Measurements from ENCODE around the gene PSMC4. TPM values are rescaled to one million over a fixed set of nuclear protein-coding genes. Genes with fewer than 3 reads are reported as not detected.

PSMC4 gene
- total RNA-seq, 1 donor from 2014 or later: 74.9 TPM

- no peak for DNase-seq (ENCODE audit: extremely low spot score in 2 of 2)
- H3K9me3 ChIP-seq: peaks cover 37% of the 10 kb centered on the region
- no peak overlapping the region for H3K27ac ChIP-seq
- no peaks in the 10 kb centered on the region for H3K4me1 ChIP-seq
- intact Hi-C loops (cut with DNase I): no loop called here
- no peaks in the 10 kb centered on the region for H3K36me3 ChIP-seq
- no peak overlapping the region for H3K4me3 ChIP-seq
- TF ChIP-seq POLR2A (IDR thresholded peaks at IDR 0.05) (no peak), POLR2AphosphoS5 (IDR thresholded peaks at IDR 0.05; ENCODE audit: insufficient read depth in 1 of 2, low read depth in 1 of 2) (no peak), CTCF (IDR thresholded peaks at IDR 0.05) (no peak)
- H3K27me3 ChIP-seq: no peaks in the 10 kb centered on the region
These were observed 53.0 kb downstream of the PSMC4 start for GRCh38 chr19:40023969-40024368.

DNA sequence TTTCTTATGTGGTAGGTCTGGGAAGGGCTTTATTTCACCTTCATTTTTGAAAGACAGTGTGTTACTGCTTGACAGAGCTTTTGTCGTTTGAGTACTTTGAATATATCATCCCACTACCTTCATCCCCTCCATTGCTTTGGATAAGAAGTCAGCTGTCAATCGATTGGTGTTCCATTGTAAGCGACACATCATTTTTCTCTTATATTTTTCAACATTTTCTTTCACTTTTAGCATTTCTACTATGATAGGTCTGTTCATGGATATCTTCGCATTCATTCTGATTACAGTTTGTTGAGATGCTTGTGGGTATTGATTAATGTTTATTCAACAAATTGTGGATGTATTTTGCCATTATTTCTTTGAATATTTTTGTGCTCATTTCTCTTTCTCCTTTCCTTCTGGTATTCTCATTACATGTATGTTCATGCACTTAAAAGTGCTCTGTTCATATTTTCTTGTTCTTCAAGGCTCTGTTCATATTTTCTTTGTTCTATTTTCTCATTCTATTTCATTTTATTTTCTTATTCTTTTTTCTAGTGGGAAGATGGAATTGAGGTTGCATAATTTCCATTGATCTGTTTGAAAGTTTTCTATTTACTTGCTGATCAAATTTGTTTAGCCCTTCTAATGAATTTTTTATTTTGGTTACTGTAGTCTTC lies 55.1 kb downstream of the PSMC4 start:
- H3K27ac ChIP-seq: no peak overlapping the region
- intact Hi-C loops (cut with DNase I): no loop called here

DNA sequence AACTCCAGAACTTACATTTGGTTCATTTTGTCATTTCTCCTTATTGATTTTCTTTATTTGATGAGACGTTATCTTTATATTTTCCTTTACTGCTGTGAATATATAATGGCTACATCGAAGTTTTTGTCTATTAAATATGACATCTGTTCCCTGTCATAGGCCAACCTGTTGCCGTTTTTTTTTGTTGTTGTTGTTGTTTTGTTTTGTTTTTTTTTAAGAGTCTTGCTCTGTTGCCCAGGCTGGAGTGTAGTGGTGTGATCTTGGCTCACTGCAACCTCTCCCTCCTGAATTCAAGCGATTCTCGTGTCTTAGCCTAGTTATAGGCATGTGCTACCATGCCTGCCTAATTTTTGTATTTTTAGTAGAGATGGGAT lies 55.6 kb downstream of the PSMC4 start:
- no peak for DNase-seq (ENCODE audit: extremely low spot score in 2 of 2)
- no peak overlapping the region for H3K4me3 ChIP-seq
- H3K27ac ChIP-seq: no peak overlapping the region
- H3K36me3 ChIP-seq: peaks cover 0 to 4% of the 10 kb centered on the region in 2 donors
- H3K4me1 ChIP-seq: no peaks in the 10 kb centered on the region
- peaks cover 61% of the 10 kb centered on the region for H3K9me3 ChIP-seq
- intact Hi-C loops (cut with DNase I): no loop called here
- H3K27me3 ChIP-seq: no peaks in the 10 kb centered on the region
- TF ChIP-seq POLR2A (IDR thresholded peaks at IDR 0.05) (no peak), CTCF (IDR thresholded peaks at IDR 0.05) (no peak), POLR2AphosphoS5 (IDR thresholded peaks at IDR 0.05; ENCODE audit: insufficient read depth in 1 of 2, low read depth in 1 of 2) (no peak)

More for the DNA sequence above, 55.1 kb downstream of the PSMC4 start:
- no peak for TF ChIP-seq POLR2AphosphoS5 (IDR thresholded peaks at IDR 0.05; ENCODE audit: insufficient read depth in 1 of 2, low read depth in 1 of 2)
- TF ChIP-seq POLR2A (IDR thresholded peaks at IDR 0.05): no peak
- no peak for TF ChIP-seq CTCF (IDR thresholded peaks at IDR 0.05)
- no peak for DNase-seq (ENCODE audit: extremely low spot score in 2 of 2)
- no peaks in the 10 kb centered on the region for H3K4me1 ChIP-seq
- no peaks in the 10 kb centered on the region for H3K27me3 ChIP-seq
- H3K4me3 ChIP-seq: no peak overlapping the region
- H3K36me3 ChIP-seq: no peaks in the 10 kb centered on the region
- H3K9me3 ChIP-seq: peaks cover 56% of the 10 kb centered on the region

Other genes starting within 250 kb of the PSMC4 start
- gene CLC, start 233.1 kb upstream of the PSMC4 start, total RNA-seq: not detected
- not detected for gene LEUTX, start 192.3 kb upstream of the PSMC4 start, total RNA-seq
- 5.6 TPM for gene DYRK1B, start 137.0 kb upstream of the PSMC4 start, total RNA-seq
- gene FBL, start 124.8 kb upstream of the PSMC4 start, total RNA-seq: 180 TPM
- 31.7 TPM for gene FCGBP, start 36.5 kb upstream of the PSMC4 start, total RNA-seq
- 5.2 TPM for gene ZNF546, start 25.9 kb downstream of the PSMC4 start, total RNA-seq
- 12.0 TPM for gene ZNF780B, start 85.1 kb downstream of the PSMC4 start, total RNA-seq
- 18.7 TPM for gene ZNF780A, start 119.8 kb downstream of the PSMC4 start, total RNA-seq
- 10.6 TPM for gene MAP3K10, start 220.3 kb downstream of the PSMC4 start, total RNA-seq
- not detected for gene TTC9B, start 247.2 kb downstream of the PSMC4 start, total RNA-seq